Smooth muscle cell (in vitro differentiated cells): ENCODE results near the gene PLCH1. TPM values are rescaled to one million over a fixed set of nuclear protein-coding genes. Genes with fewer than 3 reads are reported as not detected.

ENCODE experiments used
- DNase-seq: peaks from one replicate; lab custom pipeline; 2025; ENCODE audit not compliant: unreplicated experiment; lab: John Stamatoyannopoulos, UW
- H2AFZ ChIP-seq: fragments of 200-600 bp; sonication (generic); 2 replicates; pipeline ENCODE4 v1.6.0; 2016; ENCODE audit warnings: antibody characterized with exemption, low read depth, mild to moderate bottlenecking
- H3F3A ChIP-seq: fragments of 200-600 bp; sonication (generic); 2 replicates; pipeline ENCODE4 v1.6.0; 2017; ENCODE audit warnings: antibody characterized with exemption, low read depth
- H3K27ac ChIP-seq: fragments of 200-600 bp; sonication (generic); 2 replicates; pipeline ENCODE4 v1.5.1; 2016; ENCODE audit warnings: low read depth, mild to moderate bottlenecking
- H3K27me3 ChIP-seq: fragments of 200-600 bp; sonication (generic); 2 replicates; pipeline ENCODE4 v1.6.1; 2016; ENCODE audit warnings: low read depth, mild to moderate bottlenecking
- H3K36me3 ChIP-seq: fragments of 200-600 bp; sonication (generic); 2 replicates; pipeline ENCODE4 v1.5.1; 2016; ENCODE audit warnings: low read depth
- H3K4me1 ChIP-seq: fragments of 200-600 bp; sonication (generic); 2 replicates; pipeline ENCODE4 v1.5.1; 2016; ENCODE audit warnings: low read depth
- H3K4me2 ChIP-seq: fragments of 200-600 bp; sonication (generic); 2 replicates; pipeline ENCODE4 v1.6.0; 2016; ENCODE audit warnings: mild to moderate bottlenecking
- H3K4me3 ChIP-seq: fragments of 200-600 bp; sonication (generic); 2 replicates; pipeline ENCODE4 v1.5.1; 2016; ENCODE audit warnings: mild to moderate bottlenecking
- H3K79me2 ChIP-seq: fragments of 200-600 bp; sonication (generic); 2 replicates; pipeline ENCODE4 v1.6.0; 2016; ENCODE audit warnings: low read depth, mild to moderate bottlenecking
- H3K9ac ChIP-seq: fragments of 200-600 bp; sonication (generic); 2 replicates; pipeline ENCODE4 v1.6.0; 2016; ENCODE audit warnings: low read depth
- H3K9me3 ChIP-seq: fragments of 200-600 bp; sonication (generic); replicated peaks from 2 replicates; pipeline ENCODE4 v1.5.1; 2016; ENCODE audit warnings: low read depth
- H4K20me1 ChIP-seq: fragments of 200-600 bp; sonication (generic); 2 replicates; pipeline ENCODE4 v1.6.0; 2016; ENCODE audit warnings: low read depth
- CTCF ChIP-seq: fragments of 200-600 bp; sonication (generic); IDR thresholded peaks from 2 replicates; pipeline ENCODE4 v1.5.1; 2017; ENCODE audit warnings: borderline replicate concordance, mild to moderate bottlenecking, antibody characterized with exemption; ENCODE audit not compliant: insufficient read depth, poor library complexity, severe bottlenecking
- WGBS: methylation state at CpG from one replicate; pipeline ENCODE4 v1.1.7; 2016; ENCODE audit warnings: low lambda C conversion rate; 5-methylcytosine and 5-hydroxymethylcytosine counted together
- polyA plus RNA-seq: library from polyadenylated mRNA; unstranded; fragments of >200 nt; fragmentation: Nextera tagmentation; extraction: Ambion mirVana; gene quantifications from 2 replicates; pipeline ENCODE4 v1.2.1, GENCODE V29; 2016
- total RNA-seq: library from RNA; depleted of rRNA; stranded (reverse); fragments of >200 nt; gene quantifications from 2 replicates; pipeline ENCODE4 v1.2.3, GENCODE V29; 2014

PLCH1 gene
- total and polyA plus RNA-seq, 2 experiments from 2014 or later = 0.36 TPM; not detected in 1

GRCh38 chr3:155426524-155427230, 318.2 kb downstream of the PLCH1 start:
- Histone ChIP-seq H2AFZ (peak overlapping the region; percentile 54), H3K9me3 (no peaks in the 10 kb centered on the region), H3K36me3 (no peaks in the 10 kb centered on the region), H3K27ac (no peak overlapping the region), H4K20me1 (no peaks in the 10 kb centered on the region), H3F3A (no peaks in the 10 kb centered on the region), H3K4me2 (no peak overlapping the region), H3K27me3 (no peaks in the 10 kb centered on the region), H3K9ac (no peak overlapping the region), H3K79me2 (no peaks in the 10 kb centered on the region), H3K4me1 (peaks cover 6% of the 10 kb centered on the region), H3K4me3 (no peak overlapping the region)
- TF ChIP-seq CTCF = no peak
- 76% methylated on average over 3 of the region's 3 CpGs for WGBS
- no peak for DNase-seq

- no peak overlapping the region for H2AFZ ChIP-seq
- H3K9ac ChIP-seq = no peak overlapping the region
- no peaks in the 10 kb centered on the region for H3K27me3 ChIP-seq
- no peaks in the 10 kb centered on the region for H3K36me3 ChIP-seq
- no peak for DNase-seq
- no peak for TF ChIP-seq CTCF
- H4K20me1 ChIP-seq = no peaks in the 10 kb centered on the region
- H3F3A ChIP-seq = no peaks in the 10 kb centered on the region
- no peaks in the 10 kb centered on the region for H3K79me2 ChIP-seq
- H3K4me3 ChIP-seq = no peak overlapping the region
- peaks cover 6% of the 10 kb centered on the region for H3K4me1 ChIP-seq
- H3K9me3 ChIP-seq = no peaks in the 10 kb centered on the region
- H3K4me2 ChIP-seq = no peak overlapping the region
- 90% methylated on average over 2 of the region's 2 CpGs for WGBS
- H3K27ac ChIP-seq = no peak overlapping the region
These were observed 319.5 kb downstream of the PLCH1 start for GRCh38 chr3:155425396-155425795.

GRCh38 chr3:155424323-155424710, 320.6 kb downstream of the PLCH1 start:
- H3K27ac ChIP-seq = no peak overlapping the region
- H4K20me1 ChIP-seq = no peaks in the 10 kb centered on the region
- TF ChIP-seq CTCF = no peak
- no peaks in the 10 kb centered on the region for H3K79me2 ChIP-seq
- H3K36me3 ChIP-seq = no peaks in the 10 kb centered on the region
- no peak overlapping the region for H2AFZ ChIP-seq
- H3K27me3 ChIP-seq = no peaks in the 10 kb centered on the region
- H3K4me1 ChIP-seq = peaks cover 6% of the 10 kb centered on the region
- H3K9ac ChIP-seq = no peak overlapping the region
- no peak overlapping the region for H3K4me3 ChIP-seq
- H3K4me2 ChIP-seq = no peak overlapping the region
- H3F3A ChIP-seq = no peaks in the 10 kb centered on the region
- H3K9me3 ChIP-seq = no peaks in the 10 kb centered on the region
- DNase-seq = no peak
